H1 (cell line): ENCODE measurements around the gene CCL5. TPM values are rescaled to one million over a fixed set of nuclear protein-coding genes. Genes with fewer than 3 reads are reported as not detected.

Source experiments
- CTCF ChIA-PET: fragments of 300-600 bp; sonication (Branson Sonifier 250); formaldehyde crosslinking; loops from one replicate; lab custom pipeline; 2021; ENCODE audit not compliant: partially characterized antibody; lab: Charles Lee
- POLR2A ChIA-PET: fragments of 300-600 bp; sonication (Branson Sonifier 250); formaldehyde crosslinking; loops from one replicate; lab custom pipeline; 2021; ENCODE audit warnings: inconsistent platforms; ENCODE audit not compliant: partially characterized antibody; lab: Charles Lee
- DNase-seq, 2 experiments: peaks; one replicate each; pipeline versions ENCODE4 v3.0.0 to v3.0.0-alpha.2; 2010 to 2022; ENCODE audit warnings: low spot score in 2 of 2, low read depth in 1 of 2, mixed read lengths in 1 of 2
- FAIRE-seq: peaks from 2 replicates; lab custom pipeline; 2011; peaks lifted over from hg19 to GRCh38; lab: Jason Lieb, UNC
- H2AFZ ChIP-seq: 2 replicates; pipeline ENCODE4 v1.8.1; 2012; ENCODE audit warnings: low read length, inconsistent platforms
- H2AK5ac ChIP-seq: 2 replicates; pipeline ENCODE4 v1.6.1; 2013; ENCODE audit warnings: low read depth, low read length
- H2BK120ac ChIP-seq: replicated peaks from 2 replicates; pipeline ENCODE3; 2013; ENCODE audit warnings: low read depth, low read length, inconsistent platforms
- H2BK12ac ChIP-seq: 2 replicates; pipeline ENCODE4 v1.6.1; 2013; ENCODE audit warnings: low read depth, low read length
- H2BK15ac ChIP-seq: 2 replicates; pipeline ENCODE4 v1.6.1; 2013; ENCODE audit warnings: low read length
- H2BK20ac ChIP-seq: 2 replicates; pipeline ENCODE4 v1.6.1; 2013; ENCODE audit warnings: low read length
- H2BK5ac ChIP-seq: 2 replicates; pipeline ENCODE4 v1.6.1; 2013; ENCODE audit warnings: low read depth, low read length
- H3K14ac ChIP-seq: 2 replicates; pipeline ENCODE4 v1.6.1; 2013; ENCODE audit warnings: inconsistent platforms; ENCODE audit not compliant: insufficient read length
- H3K18ac ChIP-seq: 2 replicates; pipeline ENCODE4 v1.6.1; 2013; ENCODE audit warnings: low read length; ENCODE audit errors: extremely low read depth
- H3K23ac ChIP-seq: 2 replicates; pipeline ENCODE4 v1.6.1; 2013; ENCODE audit warnings: inconsistent platforms; ENCODE audit not compliant: insufficient read length
- H3K23me2 ChIP-seq: 2 replicates; pipeline ENCODE4 v1.6.1; 2013; ENCODE audit warnings: low read depth, low read length
- H3K27ac ChIP-seq: 2 replicates; pipeline ENCODE4 v1.6.1; 2011; ENCODE audit warnings: low read depth, low read length, inconsistent platforms
- H3K27me3 ChIP-seq, 4 experiments: replicated peaks in 1 of 4; 1 replicate in 1 of 4; 2 replicates in 3 of 4; pipeline versions ENCODE4 v1.6.1 to v1.8.1; 2011 to 2013; ENCODE audit warnings: low read length in 3 of 4, mild to moderate bottlenecking in 3 of 4, inconsistent platforms in 2 of 4, mixed read lengths in 2 of 4, moderate library complexity in 1 of 4; ENCODE audit not compliant: control insufficient read depth in 3 of 4, insufficient read depth in 3 of 4; ENCODE audit errors: extremely low read depth in 1 of 4
- H3K36me3 ChIP-seq, 4 experiments: 2 replicates each; pipeline versions ENCODE4 v1.6.1 to v1.8.1; 2011 to 2013; ENCODE audit warnings: mild to moderate bottlenecking in 4 of 4, low read length in 3 of 4, moderate library complexity in 2 of 4, control low read depth in 1 of 4, inconsistent platforms in 1 of 4; ENCODE audit not compliant: insufficient read depth in 4 of 4, control insufficient read depth in 2 of 4
- H3K4ac ChIP-seq: replicated peaks from 2 replicates; pipeline ENCODE3; 2013; ENCODE audit warnings: low read length, low read depth, mixed read lengths, inconsistent platforms; ENCODE audit not compliant: insufficient read length
- H3K4me1 ChIP-seq, 4 experiments: replicated peaks in 1 of 4; 1 replicate in 1 of 4; 2 replicates in 3 of 4; pipeline versions ENCODE4 v1.6.1 to v1.8.1; 2011 to 2013; ENCODE audit warnings: low read length in 3 of 4, inconsistent platforms in 2 of 4, mixed read lengths in 1 of 4; ENCODE audit not compliant: insufficient read depth in 4 of 4, control insufficient read depth in 3 of 4
- H3K4me2 ChIP-seq, 2 experiments: 2 replicates each; pipeline versions ENCODE4 v1.6.1 to v1.8.1; 2011 to 2013; ENCODE audit warnings: low read depth in 2 of 2, low read length in 2 of 2, control low read depth in 1 of 2, inconsistent platforms in 1 of 2, mild to moderate bottlenecking in 1 of 2; ENCODE audit not compliant: insufficient read depth in 1 of 2
- H3K4me3 ChIP-seq, 4 experiments: fragments of 200-600, 300-600 bp in 1 of 4; sonication (generic), shearing (Covaris generic), sonication (Bioruptor Twin) in 1 of 4; 2 replicates each; pipeline versions ENCODE4 v1.5.1 to v1.8.1; 2011 to 2016; ENCODE audit warnings: low read length in 4 of 4, low read depth in 3 of 4, control low read depth in 2 of 4, inconsistent platforms in 2 of 4, mild to moderate bottlenecking in 2 of 4, mixed read lengths in 1 of 4, moderate library complexity in 1 of 4; ENCODE audit not compliant: insufficient read depth in 2 of 4; ENCODE audit errors: extremely low read depth in 1 of 4
- H3K56ac ChIP-seq: replicated peaks from 2 replicates; pipeline ENCODE3; 2013; ENCODE audit warnings: low read depth, mild to moderate bottlenecking, mixed read lengths, low read length, inconsistent platforms; ENCODE audit not compliant: insufficient read length
- H3K79me1 ChIP-seq: 2 replicates; pipeline ENCODE4 v1.6.1; 2013; ENCODE audit warnings: low read depth, low read length, control low read depth
- H3K79me2 ChIP-seq, 2 experiments: 2 replicates each; pipeline versions ENCODE4 v1.6.1 to v1.8.1; 2012 to 2013; ENCODE audit warnings: low read length in 2 of 2, mild to moderate bottlenecking in 2 of 2, inconsistent platforms in 1 of 2; ENCODE audit not compliant: insufficient read depth in 2 of 2, control insufficient read depth in 1 of 2
- H3K9ac ChIP-seq, 4 experiments: replicated peaks in 1 of 4; 1 replicate in 1 of 4; 2 replicates in 3 of 4; pipeline versions ENCODE4 v1.6.1 to v1.8.1; 2011 to 2013; ENCODE audit warnings: low read depth in 3 of 4, low read length in 3 of 4, control low read depth in 2 of 4, mild to moderate bottlenecking in 2 of 4, moderate library complexity in 2 of 4, inconsistent platforms in 1 of 4; ENCODE audit errors: extremely low read depth in 1 of 4
- H3K9me3 ChIP-seq, 2 experiments: 2 replicates each; pipeline versions ENCODE4 v1.6.1 to v1.8.1; 2012 to 2013; ENCODE audit warnings: mild to moderate bottlenecking in 2 of 2, moderate library complexity in 2 of 2, control low read depth in 1 of 2, inconsistent platforms in 1 of 2, low read depth in 1 of 2, low read length in 1 of 2, mixed read lengths in 1 of 2; ENCODE audit not compliant: insufficient read depth in 2 of 2
- H4K20me1 ChIP-seq, 2 experiments: replicated peaks in 1 of 2; 2 replicates each; pipeline versions ENCODE3 to v1.8.1; 2011 to 2013; ENCODE audit warnings: inconsistent platforms in 2 of 2, low read length in 2 of 2, mild to moderate bottlenecking in 1 of 2; ENCODE audit not compliant: insufficient read depth in 2 of 2, control insufficient read depth in 1 of 2
- H4K5ac ChIP-seq: 2 replicates; pipeline ENCODE4 v1.6.1; 2013; ENCODE audit warnings: low read length, low read depth, mixed read lengths, inconsistent platforms; ENCODE audit not compliant: insufficient read length
- H4K8ac ChIP-seq: 2 replicates; pipeline ENCODE4 v1.8.0; 2013; ENCODE audit warnings: mild to moderate bottlenecking, moderate library complexity, low read length, inconsistent platforms; ENCODE audit not compliant: insufficient read depth; ENCODE audit errors: extremely low read depth
- H4K91ac ChIP-seq: replicated peaks from 2 replicates; pipeline ENCODE3; 2013; ENCODE audit warnings: low read length, mixed read lengths, inconsistent platforms; ENCODE audit not compliant: insufficient read length
- BACH1 ChIP-seq: IDR thresholded peaks from 2 replicates; pipeline ENCODE4 v1.6.1; 2012; ENCODE audit warnings: low read length, improper control_type of control experiment
- BCL11A ChIP-seq, 2 experiments: IDR thresholded peaks; one replicate each; pipeline ENCODE4 v1.6.1; 2011; ENCODE audit warnings: low read depth in 2 of 2, low read length in 2 of 2, mild to moderate bottlenecking in 2 of 2
- CHD1 ChIP-seq: IDR thresholded peaks from 2 replicates; pipeline ENCODE4 v1.6.1; 2012; ENCODE audit warnings: low read depth, low read length, improper control_type of control experiment
- GABPA ChIP-seq: IDR thresholded peaks from 2 replicates; pipeline ENCODE4 v1.6.1; 2011; ENCODE audit warnings: mild to moderate bottlenecking, low read length, moderate library complexity, borderline replicate concordance; ENCODE audit not compliant: insufficient read depth
- GTF2F1 ChIP-seq: IDR thresholded peaks from 2 replicates; pipeline ENCODE4 v1.6.1; 2012; ENCODE audit warnings: low read depth, low read length, improper control_type of control experiment, borderline replicate concordance
- MAFK ChIP-seq: IDR thresholded peaks from 2 replicates; pipeline ENCODE4 v1.6.1; 2012; ENCODE audit warnings: low read depth, mild to moderate bottlenecking, improper control_type of control experiment, low read length
- SP1 ChIP-seq: IDR thresholded peaks from 2 replicates; pipeline ENCODE4 v1.6.1; 2011; ENCODE audit warnings: low read depth, low read length
- WGBS, 2 experiments: shearing (Covaris generic) in 1 of 2; methylation state at CpG; one replicate each; pipeline versions ENCODE4 v1.1.6 to v1.1.7; 2013 to 2015; ENCODE audit warnings: low lambda C conversion rate in 2 of 2, mixed read lengths in 2 of 2, inconsistent platforms in 1 of 2, low coverage in 1 of 2, missing lambda C conversion rate in 1 of 2; ENCODE audit not compliant: insufficient replicate concordance in 2 of 2, insufficient coverage in 1 of 2, insufficient read length in 1 of 2; ENCODE audit errors: extremely low coverage in 1 of 2, missing lambda C conversion rate in 1 of 2; 5-methylcytosine and 5-hydroxymethylcytosine counted together
- polyA plus RNA-seq, 7 experiments: library from polyadenylated mRNA; depleted of rRNA in 3 of 7; stranded (reverse) in 5 of 7; unstranded in 2 of 7; fragments of >200 nt in 5 of 7; fragments of 200-250 nt in 2 of 7; gene quantifications; 1 replicate in 5 of 7; 2 replicates in 1 of 7; 4 replicates in 1 of 7; pipeline versions ENCODE4 v1.2.1 to v1.2.3, GENCODE V29; 2011 to 2013; ENCODE audit warnings: missing spikeins in 2 of 7, mixed read lengths in 2 of 7
- total RNA-seq: library from RNA; stranded (reverse); fragmentation: NEBNext Ultra II Directional; extraction: Animal tissue kit (Norgen Biotek cat#: 25700); gene quantifications from 2 replicates; pipeline ENCODE4 v1.2.1, GENCODE V29; 2021
- TF ChIP-seq, protein P1 (sequence below): IDR thresholded peaks from 2 replicates; pipeline ENCODE4 v1.6.1; 2011; ENCODE audit warnings: low read length, improper control_type of control experiment
- TF ChIP-seq, protein P2 (sequence below): IDR thresholded peaks from 2 replicates; pipeline ENCODE4 v1.6.1; 2012; ENCODE audit warnings: low read length, inconsistent platforms

The CCL5 gene
- total and polyA plus RNA-seq, 2 of the 8 experiments (the other 6 are each of a cell fraction or from before 2014, with no cell fraction given), result not detected

DNA sequence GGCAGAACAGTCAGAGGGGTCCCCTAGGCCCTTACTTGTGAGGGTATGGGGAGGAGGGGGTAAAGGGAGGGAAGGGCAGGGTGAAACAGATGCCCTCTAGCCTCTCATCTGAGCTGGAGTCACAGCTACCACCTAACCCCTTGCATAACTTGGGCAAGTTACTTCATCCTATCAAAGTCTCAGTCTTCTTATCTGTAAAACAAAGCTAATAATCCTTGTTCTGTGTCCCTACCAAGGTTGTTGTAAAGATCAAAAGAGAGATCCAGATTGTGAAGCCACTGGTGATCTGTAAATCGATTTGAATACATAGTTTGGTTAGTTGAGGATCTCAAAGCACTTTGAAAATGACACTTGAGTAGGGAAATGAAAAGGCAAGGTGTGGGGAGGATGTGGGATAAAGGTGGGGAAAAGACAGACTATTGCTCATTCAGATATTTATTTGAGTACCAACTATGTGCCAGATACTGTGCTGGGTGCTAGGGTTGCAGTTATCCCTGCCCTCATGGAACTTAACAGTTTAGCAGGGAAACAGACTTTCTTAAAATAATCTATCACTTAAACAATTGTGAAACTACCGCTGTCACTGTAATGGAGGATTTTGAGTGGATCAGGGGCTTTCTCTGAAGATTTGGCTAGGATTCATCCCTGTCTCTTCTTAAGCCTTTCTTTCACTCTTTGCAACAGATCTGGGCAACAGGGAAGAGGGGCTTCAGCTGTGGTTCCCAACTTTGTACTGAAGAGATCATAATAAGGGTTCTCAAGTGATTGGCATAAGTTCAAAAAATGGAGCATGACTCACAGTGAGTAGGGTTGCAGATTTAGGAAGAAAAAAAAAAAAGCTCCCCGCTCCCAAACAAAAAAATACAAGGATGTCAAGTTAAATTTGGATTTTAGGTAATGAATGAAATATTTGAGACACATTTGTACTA is 14.5 kb downstream of the CCL5 start:
- no peaks in the 10 kb centered on the region for H3K79me2 ChIP-seq
- no peak overlapping the region for H4K8ac ChIP-seq
- H3K4ac ChIP-seq, result no peak overlapping the region
- ChIA-PET POLR2A (interaction anchor here (0.7 to 3.1 kb wide), 4 partner anchors 9 to 24 kb away, joined by 3 to 13 read pairs (median 4); no protein-coding TSS in a partner anchor), CTCF (interaction anchor here (2.5 kb wide), 1 partner anchor 16 kb away, joined by 6 read pairs; no protein-coding TSS in a partner anchor)
- no peak overlapping the region for H2BK12ac ChIP-seq
- DNase-seq (no peak), FAIRE-seq (no peak)
- 83% methylated on average over 3 of the region's 3 CpGs; no CpG with 5 or more reads in 1 of the 2 experiments for WGBS, 2 experiments
- H3K14ac ChIP-seq, result no peak overlapping the region
- no peaks in the 10 kb centered on the region for H3K36me3 ChIP-seq
- no peak overlapping the region for H3K56ac ChIP-seq
- H3K27ac ChIP-seq, result no peak overlapping the region
- H3K27me3 ChIP-seq, result no peaks in the 10 kb centered on the region; a peak in 1 of 7 replicates
- no peak overlapping the region for H3K9ac ChIP-seq
- no peak overlapping the region for H3K4me3 ChIP-seq
- no peak overlapping the region for H3K4me2 ChIP-seq
- no peak overlapping the region for H4K5ac ChIP-seq
- H2BK5ac ChIP-seq, result no peak overlapping the region
- no peaks in the 10 kb centered on the region for H3K79me1 ChIP-seq
- no peak overlapping the region for H2AFZ ChIP-seq
- H3K18ac ChIP-seq, result no peak overlapping the region
- no peaks in the 10 kb centered on the region for H3K9me3 ChIP-seq
- no peak overlapping the region for H2BK120ac ChIP-seq
- H3K23ac ChIP-seq, result no peak overlapping the region
- H3K23me2 ChIP-seq, result no peaks in the 10 kb centered on the region
- H4K20me1 ChIP-seq, result peaks cover 0 to 2% of the 10 kb centered on the region in 2 experiments
- H2BK20ac ChIP-seq, result no peak overlapping the region
- no peak overlapping the region for H2AK5ac ChIP-seq
- H3K4me1 ChIP-seq, result no peaks in the 10 kb centered on the region
- no peak overlapping the region for H4K91ac ChIP-seq
- no peak overlapping the region for H2BK15ac ChIP-seq
- TF ChIP-seq BCL11A (IDR thresholded peaks at IDR 0.05; ENCODE audit: low read depth in 2 of 2, low read length in 2 of 2) (no peak), CHD1 (no peak), GTF2F1 (no peak), SP1 (no peak), MAFK (no peak), GABPA (no peak), BACH1 (no peak)
- TF ChIP-seq, protein P1, sequence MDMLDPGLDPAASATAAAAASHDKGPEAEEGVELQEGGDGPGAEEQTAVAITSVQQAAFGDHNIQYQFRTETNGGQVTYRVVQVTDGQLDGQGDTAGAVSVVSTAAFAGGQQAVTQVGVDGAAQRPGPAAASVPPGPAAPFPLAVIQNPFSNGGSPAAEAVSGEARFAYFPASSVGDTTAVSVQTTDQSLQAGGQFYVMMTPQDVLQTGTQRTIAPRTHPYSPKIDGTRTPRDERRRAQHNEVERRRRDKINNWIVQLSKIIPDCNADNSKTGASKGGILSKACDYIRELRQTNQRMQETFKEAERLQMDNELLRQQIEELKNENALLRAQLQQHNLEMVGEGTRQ, result no peak
- TF ChIP-seq, protein P2, sequence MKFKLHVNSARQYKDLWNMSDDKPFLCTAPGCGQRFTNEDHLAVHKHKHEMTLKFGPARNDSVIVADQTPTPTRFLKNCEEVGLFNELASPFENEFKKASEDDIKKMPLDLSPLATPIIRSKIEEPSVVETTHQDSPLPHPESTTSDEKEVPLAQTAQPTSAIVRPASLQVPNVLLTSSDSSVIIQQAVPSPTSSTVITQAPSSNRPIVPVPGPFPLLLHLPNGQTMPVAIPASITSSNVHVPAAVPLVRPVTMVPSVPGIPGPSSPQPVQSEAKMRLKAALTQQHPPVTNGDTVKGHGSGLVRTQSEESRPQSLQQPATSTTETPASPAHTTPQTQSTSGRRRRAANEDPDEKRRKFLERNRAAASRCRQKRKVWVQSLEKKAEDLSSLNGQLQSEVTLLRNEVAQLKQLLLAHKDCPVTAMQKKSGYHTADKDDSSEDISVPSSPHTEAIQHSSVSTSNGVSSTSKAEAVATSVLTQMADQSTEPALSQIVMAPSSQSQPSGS, result no peak
